ENCODE data around the gene TBX4.
"Not testable (repeated sequence)": the region's sequence is repeated elsewhere in the genome, so short reads cannot be mapped to it uniquely, and the experiment has no call there.

Gene TBX4

GRCh38 chr17:61498042-61498994, 46.1 kb downstream of the TBX4 start:
- DNase-seq (ENCODE audit: low read depth): no peak

- no peak for DNase-seq (ENCODE audit: low read depth)
Observed at GRCh38 chr17:61499632-61500031, 47.4 kb downstream of the TBX4 start.

- DNase-seq (ENCODE audit: low read depth): no peak
Observed at GRCh38 chr17:61500287-61500686, 48.1 kb downstream of the TBX4 start.

GRCh38 chr17:61502292-61502691, 50.1 kb downstream of the TBX4 start:
- no peak for DNase-seq (ENCODE audit: low read depth)

GRCh38 chr17:61503961-61504360, 51.7 kb downstream of the TBX4 start:
- DNase-seq (ENCODE audit: low read depth): no peak

GRCh38 chr17:61504697-61505096, 52.5 kb downstream of the TBX4 start:
- no peak for DNase-seq (ENCODE audit: low read depth)

- DNase-seq (ENCODE audit: low read depth): no peak
Observed at GRCh38 chr17:61505846-61506627, 53.8 kb downstream of the TBX4 start.

GRCh38 chr17:61507383-61508066, 55.3 kb downstream of the TBX4 start:
- no peak for DNase-seq (ENCODE audit: low read depth)

- no peak for DNase-seq (ENCODE audit: low read depth)
Observed at GRCh38 chr17:61508912-61509311, 56.7 kb downstream of the TBX4 start.

GRCh38 chr17:61509454-61509853, 57.2 kb downstream of the TBX4 start:
- DNase-seq (ENCODE audit: low read depth): not testable (repeated sequence)

GRCh38 chr17:61510237-61510636, 58.0 kb downstream of the TBX4 start:
- DNase-seq (ENCODE audit: low read depth): no peak

- no peak for DNase-seq (ENCODE audit: low read depth)
Observed at GRCh38 chr17:61510991-61511390, 58.8 kb downstream of the TBX4 start.

GRCh38 chr17:61511480-61512182, 59.4 kb downstream of the TBX4 start:
- no peak for DNase-seq (ENCODE audit: low read depth)

GRCh38 chr17:61514491-61514890, 62.3 kb downstream of the TBX4 start:
- DNase-seq (ENCODE audit: low read depth): no peak

- no peak for DNase-seq (ENCODE audit: low read depth)
Observed at GRCh38 chr17:61517265-61517664, 65.0 kb downstream of the TBX4 start.

GRCh38 chr17:61517843-61518606, 65.8 kb downstream of the TBX4 start:
- DNase-seq (ENCODE audit: low read depth): no peak

- DNase-seq (ENCODE audit: low read depth): no peak
Observed at GRCh38 chr17:61519139-61519538, 66.9 kb downstream of the TBX4 start.

GRCh38 chr17:61519754-61520440, 67.7 kb downstream of the TBX4 start:
- DNase-seq (ENCODE audit: low read depth): no peak

GRCh38 chr17:61520897-61521296, 68.7 kb downstream of the TBX4 start:
- DNase-seq (ENCODE audit: low read depth): no peak

GRCh38 chr17:61522088-61522487, 69.9 kb downstream of the TBX4 start:
- no peak for DNase-seq (ENCODE audit: low read depth)
